Activated CD8-positive, alpha-beta memory T cell treated with anti-CD3 and anti-CD28 coated beads for 48 hours (primary cell): ENCODE data around the gene MYOCD.
"Not testable (repeated sequence)": the region's sequence is repeated elsewhere in the genome, so short reads cannot be mapped to it uniquely, and the experiment has no call there.

ENCODE experiments used
- DNase-seq, 3 experiments: peaks; one replicate each; pipeline ENCODE4 v3.0.0-alpha.2; 2020; ENCODE audit warnings: low read depth in 2 of 3, low spot score in 2 of 3

The MYOCD gene

GRCh38 chr17:12665263-12666210 lies at the start of gene MYOCD:
Gene MYOCD (plus strand): TSS chr17:12665890. CDS start chr17:12666189, 299 bp downstream.
- no peak for DNase-seq

DNA sequence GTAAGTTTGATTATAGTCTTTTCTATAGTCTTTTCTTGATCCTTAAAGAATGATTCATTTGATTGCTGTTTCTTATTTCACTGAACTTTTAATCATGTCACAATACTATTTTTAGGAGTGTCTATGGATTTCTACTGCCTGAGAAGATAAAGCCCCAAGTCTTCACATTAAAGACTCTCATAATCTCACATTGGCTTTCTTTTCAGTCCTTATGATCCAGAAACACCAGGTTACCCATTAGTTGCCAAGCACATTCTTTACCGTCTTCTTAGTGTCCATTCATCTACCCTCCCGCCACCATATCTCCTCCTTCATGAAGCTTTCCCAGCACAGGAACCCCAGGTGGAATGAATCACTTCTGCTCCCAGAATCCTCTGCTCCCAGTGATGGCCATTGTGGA lies 49.5 kb upstream of the MYOCD start:
- no peak for DNase-seq

DNA sequence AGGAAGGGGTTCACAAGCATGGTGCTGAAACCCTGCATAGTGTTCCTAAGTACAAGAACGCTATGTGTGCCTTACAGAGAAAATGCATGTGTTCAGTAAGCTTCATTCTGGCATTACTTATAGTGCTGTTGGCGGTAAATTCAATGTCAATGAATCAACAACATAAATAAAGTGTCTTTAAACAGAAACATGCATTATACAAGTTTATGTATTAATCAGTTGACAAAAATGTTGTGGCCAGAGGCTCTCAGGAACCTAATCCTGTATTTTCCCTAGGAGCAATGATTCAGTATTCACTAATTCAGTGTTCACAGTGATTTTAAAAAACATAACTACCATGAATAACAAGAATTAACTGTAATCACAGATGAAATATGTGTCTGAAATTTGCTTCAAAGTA lies 47.1 kb upstream of the MYOCD start:
- no peak for DNase-seq

DNA sequence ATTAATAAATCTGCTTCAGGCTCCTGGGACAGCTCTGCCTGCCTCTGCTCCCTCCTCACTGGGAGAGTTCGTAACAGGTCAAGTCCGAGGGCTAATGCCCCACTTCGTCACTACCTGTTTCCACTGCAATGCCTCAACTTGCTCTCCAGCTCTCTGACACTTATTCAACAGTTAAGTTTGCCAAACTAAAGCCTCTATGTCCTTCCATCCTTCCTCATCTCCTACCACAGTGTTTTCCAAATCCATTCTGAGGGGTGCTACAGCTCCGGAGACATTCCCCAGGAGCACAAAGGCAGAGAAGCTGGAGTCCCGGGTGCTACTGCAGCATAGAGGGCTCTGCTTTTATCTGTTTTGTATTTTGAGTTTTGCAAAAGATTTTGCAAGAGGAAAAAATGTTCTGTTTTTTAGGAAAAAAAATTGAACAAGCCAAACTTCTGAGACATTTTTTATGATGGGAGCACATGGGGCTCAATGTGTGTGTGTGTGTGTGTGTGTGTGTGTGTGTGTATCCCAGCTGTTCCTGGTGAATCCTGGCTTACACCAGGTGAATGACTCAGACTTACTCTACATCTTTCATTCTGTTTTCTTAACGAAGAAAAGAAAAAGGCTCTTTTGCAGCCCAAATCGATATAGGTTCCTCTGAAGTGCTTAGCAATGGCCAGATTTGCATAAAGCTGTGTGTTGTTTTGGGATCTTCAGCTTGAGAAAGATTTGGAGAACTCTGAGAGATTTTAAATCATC lies 46.1 kb upstream of the MYOCD start:
- DNase-seq, result no peak

DNA sequence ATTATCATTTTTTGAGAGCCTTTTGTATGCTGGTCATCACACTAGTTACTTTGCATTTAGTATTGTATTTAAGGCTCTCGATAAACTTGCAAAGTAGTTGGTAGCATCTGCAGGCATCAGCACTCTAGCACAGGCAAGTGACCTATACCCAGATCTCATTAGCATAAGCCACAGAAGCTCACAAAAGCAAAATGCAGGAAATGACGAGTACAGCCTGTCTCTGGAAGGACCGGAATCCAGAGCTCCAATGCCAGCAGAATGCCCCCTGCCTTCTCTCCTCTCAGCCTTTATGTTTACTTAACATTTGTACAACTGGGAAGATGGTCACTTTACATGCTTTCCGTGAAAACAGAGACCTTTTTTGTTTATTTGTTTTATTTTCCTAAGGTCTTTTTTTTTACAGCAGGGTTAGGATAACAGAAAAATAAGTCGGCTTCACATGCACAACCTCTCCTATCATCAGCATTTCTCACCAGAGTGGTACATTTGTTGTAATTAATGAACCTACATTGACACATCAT lies 45.4 kb upstream of the MYOCD start:
- DNase-seq, result no peak

GRCh38 chr17:12622726-12623125 lies 43.0 kb upstream of the MYOCD start:
- DNase-seq, result no peak

GRCh38 chr17:12623220-12623848 lies 42.4 kb upstream of the MYOCD start:
- DNase-seq, result no peak

DNA sequence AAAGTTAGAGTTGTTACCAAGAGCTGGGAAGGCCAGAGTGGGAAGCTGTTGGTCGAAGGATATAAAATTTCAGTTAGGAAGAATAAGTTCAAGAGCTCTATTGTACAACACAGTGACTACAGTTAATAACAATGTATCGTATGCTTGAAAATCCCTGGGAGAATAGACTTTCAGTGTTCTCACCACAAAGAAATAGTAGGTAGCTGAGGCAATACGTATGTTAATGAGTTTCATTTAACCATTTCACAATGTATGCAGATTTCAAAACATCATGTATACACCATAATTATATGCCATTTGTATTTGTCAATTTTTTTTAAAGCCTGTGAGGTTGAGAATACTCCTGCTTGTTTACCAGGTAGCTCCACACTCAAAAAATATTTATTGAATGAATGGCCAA lies 41.5 kb upstream of the MYOCD start:
- no peak for DNase-seq

DNA sequence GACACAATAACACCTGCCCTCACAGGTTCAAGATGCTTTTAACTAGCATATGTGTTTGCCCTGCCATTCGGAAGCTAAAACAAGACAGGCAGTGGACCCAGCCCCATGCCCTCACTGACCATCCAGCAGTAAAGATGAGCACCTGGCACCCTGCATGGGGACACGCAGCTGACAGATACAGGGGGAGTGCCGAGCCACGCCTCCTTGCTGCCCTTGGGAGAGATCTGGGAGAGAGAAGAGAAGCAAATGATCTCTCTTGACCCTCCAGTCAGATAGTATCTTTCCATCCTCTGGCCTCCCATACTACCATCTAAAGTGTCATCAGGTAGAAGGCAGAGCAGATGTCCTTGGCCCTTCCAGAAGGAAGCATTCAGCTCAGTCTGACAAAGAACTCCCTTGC lies 40.6 kb upstream of the MYOCD start:
- no peak for DNase-seq

DNA sequence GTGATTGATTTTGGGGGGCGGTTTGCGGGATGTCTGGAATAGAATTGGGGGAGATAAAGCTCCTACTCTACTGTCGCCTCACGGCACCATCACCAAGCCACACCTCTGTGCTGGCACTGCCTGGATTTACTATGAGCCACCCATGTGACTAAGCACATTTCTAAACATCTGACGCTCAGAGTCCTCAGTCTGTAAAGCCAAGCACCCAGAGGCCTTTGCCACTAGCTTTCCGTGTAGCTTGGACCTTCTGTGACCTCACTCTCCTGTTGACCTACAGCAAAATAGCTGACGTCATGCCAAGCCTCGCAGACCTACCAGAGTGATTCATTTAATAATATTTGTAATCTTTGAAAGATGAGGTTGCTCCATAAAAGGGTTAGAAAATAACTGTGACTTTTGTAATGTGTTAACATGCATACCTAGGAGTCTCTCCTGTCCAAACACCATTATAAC lies 38.5 kb upstream of the MYOCD start:
- no peak for DNase-seq

- DNase-seq, result no peak
These were observed 37.8 kb upstream of the MYOCD start for GRCh38 chr17:12627781-12628451.

GRCh38 chr17:12631076-12631475 lies 34.6 kb upstream of the MYOCD start:
- no peak for DNase-seq

- no peak for DNase-seq
These were observed 32.9 kb upstream of the MYOCD start for GRCh38 chr17:12632785-12633184.

DNA sequence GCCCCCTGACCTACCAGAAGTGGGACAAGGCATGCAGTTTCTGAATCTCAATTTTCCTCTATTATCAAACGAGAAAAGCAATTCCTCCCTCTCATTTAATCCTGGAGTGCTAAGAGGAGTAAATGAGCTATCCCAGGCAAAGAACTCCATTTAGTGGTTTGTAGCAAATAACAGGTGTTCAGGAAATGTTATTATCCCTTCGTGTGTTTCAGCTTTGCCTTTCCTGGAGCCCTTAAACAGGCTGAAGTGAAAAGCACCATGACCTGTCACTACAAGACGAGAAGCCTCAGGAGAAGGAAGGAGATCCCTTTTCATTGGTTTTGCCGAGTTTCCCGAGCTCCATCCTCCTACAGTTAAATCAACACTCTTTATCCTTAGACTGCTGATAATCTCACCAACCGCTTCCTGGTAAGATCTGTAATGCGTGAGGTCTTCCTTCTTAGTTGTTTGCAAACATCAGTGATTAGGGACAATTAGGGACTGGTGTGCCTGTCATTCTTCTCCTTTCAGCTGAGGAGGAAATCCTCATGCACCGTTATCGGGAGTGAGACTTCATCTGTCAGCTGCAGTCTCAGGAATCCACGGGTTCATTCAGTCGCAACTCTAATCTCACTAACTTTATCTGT lies 30.8 kb upstream of the MYOCD start:
- DNase-seq, result no peak

DNA sequence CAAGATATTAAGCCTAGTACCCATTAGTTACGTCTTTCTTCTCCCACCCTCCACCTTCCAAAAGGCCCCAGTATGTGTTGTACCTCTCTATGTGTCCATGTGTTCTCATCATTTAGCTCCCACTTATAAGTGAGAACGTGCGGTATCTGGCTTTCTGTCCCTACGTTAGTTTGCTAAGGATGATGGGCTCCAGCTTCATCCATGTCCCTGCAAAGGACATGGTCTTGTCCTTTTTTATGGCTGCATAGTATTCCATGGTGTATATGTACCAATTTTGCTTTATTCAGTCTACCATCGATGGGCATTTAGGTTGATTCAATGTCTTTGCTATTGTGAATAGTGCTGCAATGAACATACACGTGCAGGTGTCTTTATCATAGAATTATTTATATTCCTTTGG lies 29.7 kb upstream of the MYOCD start:
- not testable (repeated sequence) for DNase-seq

DNA sequence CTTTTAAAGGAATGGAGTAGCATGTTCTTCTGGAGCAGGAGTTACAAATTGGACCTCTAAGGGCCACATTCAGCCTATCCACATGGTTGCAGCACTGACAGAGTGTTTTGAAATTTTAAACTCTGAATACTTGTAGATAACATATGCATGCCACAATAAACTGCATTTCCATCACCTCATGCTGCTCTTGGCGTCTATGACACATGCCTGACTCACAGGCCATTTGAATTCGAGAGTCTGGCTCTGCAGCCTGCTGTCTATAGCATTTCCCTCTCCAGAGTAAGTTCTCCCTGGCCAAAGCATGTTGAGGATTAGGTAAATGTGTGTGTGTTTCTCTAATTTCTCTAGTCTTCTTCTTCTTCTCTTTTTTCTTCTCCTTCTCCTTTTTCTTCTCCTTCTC lies 28.7 kb upstream of the MYOCD start:
- no peak for DNase-seq

DNA sequence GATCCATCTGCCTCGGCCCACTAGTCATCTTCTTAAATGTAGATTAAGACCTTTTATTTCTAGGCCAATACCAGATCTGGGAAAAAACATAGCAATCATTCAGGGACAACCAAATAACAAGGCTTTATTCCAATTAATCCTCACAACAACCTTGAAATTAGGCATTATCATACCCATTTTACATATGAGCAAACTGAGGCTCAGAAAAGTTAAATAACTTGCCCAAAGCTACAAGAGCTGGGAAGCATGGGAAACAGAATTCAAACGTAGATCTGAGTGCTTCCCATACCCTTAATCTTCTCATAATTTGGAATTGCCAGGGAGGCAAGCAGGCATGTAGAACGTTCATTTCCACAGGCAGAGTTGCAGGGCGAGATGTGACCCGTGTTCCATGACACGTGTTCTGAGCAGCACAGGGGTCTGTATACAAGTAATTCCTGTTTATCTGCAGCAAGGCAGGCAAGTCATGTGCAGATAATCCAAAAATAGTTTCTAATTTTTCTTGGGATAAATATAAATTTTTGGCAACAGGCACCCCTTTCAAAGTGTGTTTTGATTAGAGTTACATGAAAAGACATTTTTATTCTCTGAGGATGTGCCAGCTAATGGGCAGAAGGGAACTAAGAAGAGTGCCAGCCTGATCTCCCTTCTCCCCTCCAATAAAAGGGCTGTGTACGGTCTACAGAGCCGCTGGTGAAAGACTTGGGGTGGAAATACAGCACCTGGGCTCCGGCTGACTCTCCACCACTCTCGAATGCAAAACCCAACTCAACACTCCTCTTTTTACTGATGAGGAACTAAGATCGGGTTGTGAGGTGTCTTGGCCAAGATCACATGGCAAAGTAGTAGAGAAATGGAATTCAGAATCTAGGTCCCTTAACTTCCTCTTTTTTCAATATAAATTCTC lies 27.7 kb upstream of the MYOCD start:
- DNase-seq, result no peak

DNA sequence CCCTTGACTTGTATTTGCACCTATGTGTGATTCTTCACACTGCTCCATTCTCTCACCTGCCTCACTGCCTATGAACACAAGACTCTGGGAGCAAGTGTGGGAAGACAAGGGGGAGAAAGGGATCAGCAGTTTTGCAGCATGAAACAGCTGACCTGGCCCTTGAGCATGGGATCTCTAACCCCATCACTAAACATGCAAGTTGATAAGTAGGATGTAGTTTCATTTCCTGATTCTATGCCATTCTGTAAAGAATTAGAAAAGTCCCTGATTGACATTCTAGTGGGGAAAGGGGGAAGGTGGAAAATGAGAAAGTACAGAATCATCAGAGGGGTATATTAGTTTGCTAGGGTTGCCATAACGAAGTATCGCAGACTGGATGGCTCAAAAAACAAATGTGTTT lies 25.3 kb upstream of the MYOCD start:
- no peak for DNase-seq

DNA sequence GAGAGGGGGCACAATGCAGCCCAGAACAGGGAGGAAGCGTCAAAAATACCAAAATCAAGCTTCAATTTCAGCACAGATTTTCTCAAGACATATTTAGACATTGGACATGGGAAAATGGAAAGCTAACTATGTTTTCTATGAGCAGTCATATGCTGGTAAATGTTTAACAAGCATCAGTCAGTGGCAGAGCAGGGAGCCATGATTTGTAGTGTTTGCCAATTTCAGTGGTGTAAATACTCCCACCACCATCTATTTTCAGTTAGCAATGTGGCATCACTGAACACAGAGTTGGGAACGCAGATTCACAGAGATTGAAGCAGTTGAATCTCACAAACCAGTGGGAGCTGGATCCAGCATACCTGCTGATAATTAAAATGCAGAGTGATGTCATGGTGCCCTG lies 24.6 kb upstream of the MYOCD start:
- DNase-seq, result no peak

GRCh38 chr17:12642034-12642433 lies 23.7 kb upstream of the MYOCD start:
- no peak for DNase-seq
